ENCODE measurements around the gene TRNP1.

TRNP1 gene

GRCh38 chr1:27003745-27004470 is 10.4 kb downstream of the TRNP1 start:
- no peak for DNase-seq

- no peak for DNase-seq
Measured at GRCh38 chr1:27004471-27005165, 11.1 kb downstream of the TRNP1 start.

GRCh38 chr1:27005166-27005530 is 11.7 kb downstream of the TRNP1 start:
- no peak for DNase-seq

GRCh38 chr1:27005648-27006496 is 12.4 kb downstream of the TRNP1 start:
- DNase-seq = no peak

GRCh38 chr1:27006683-27007082 is 13.2 kb downstream of the TRNP1 start:
- no peak for DNase-seq

GRCh38 chr1:27007909-27008582 is 14.6 kb downstream of the TRNP1 start:
- no peak for DNase-seq

- DNase-seq = no peak
Measured at GRCh38 chr1:27009601-27010197, 16.2 kb downstream of the TRNP1 start.

GRCh38 chr1:27010226-27010994 is 16.9 kb downstream of the TRNP1 start:
- no peak for DNase-seq

- no peak for DNase-seq
Measured at GRCh38 chr1:27011058-27011764, 17.7 kb downstream of the TRNP1 start.

GRCh38 chr1:27011976-27012563 is 18.6 kb downstream of the TRNP1 start:
- no peak for DNase-seq

- no peak for DNase-seq
Measured at GRCh38 chr1:27015260-27015659, 21.8 kb downstream of the TRNP1 start.

- DNase-seq = no peak
Measured at GRCh38 chr1:27016376-27016775, 22.9 kb downstream of the TRNP1 start.

GRCh38 chr1:27017207-27017606 is 23.7 kb downstream of the TRNP1 start:
- DNase-seq = no peak

- no peak for DNase-seq
Measured at GRCh38 chr1:27018316-27018715, 24.8 kb downstream of the TRNP1 start.

GRCh38 chr1:27021354-27022031 is 28.0 kb downstream of the TRNP1 start:
- no peak for DNase-seq

GRCh38 chr1:27025718-27026117 is 32.2 kb downstream of the TRNP1 start:
- no peak for DNase-seq

GRCh38 chr1:27026621-27027574 is 33.4 kb downstream of the TRNP1 start:
- DNase-seq = no peak

- peak; percentile 40 for DNase-seq
Measured at GRCh38 chr1:27027575-27028250, 34.2 kb downstream of the TRNP1 start.

Data from inflammatory macrophage treated with lipopolysaccharide for 4 hours (primary cell).